ENCODE measurements around the gene RBP3.

- TF ChIP-seq POLR2A (IDR thresholded peaks at IDR 0.05) (no peak), CTCF (IDR thresholded peaks at IDR 0.05) (no peak)
Measured at GRCh38 chr10:47400786-47401185, 52.6 kb downstream of the RBP3 start.

Measured in adrenal gland (tissue), 5 donors.